Endothelial cell of hepatic sinusoid (primary cell): ENCODE results near the gene RBP4.

Experiments used
- in situ Hi-C: cut with HindIII; loops from 2 replicates; pipeline ENCODE4 v1.10.0; 2017; ENCODE audit warnings: low sequenced_read_pairs

The RBP4 gene

DNA sequence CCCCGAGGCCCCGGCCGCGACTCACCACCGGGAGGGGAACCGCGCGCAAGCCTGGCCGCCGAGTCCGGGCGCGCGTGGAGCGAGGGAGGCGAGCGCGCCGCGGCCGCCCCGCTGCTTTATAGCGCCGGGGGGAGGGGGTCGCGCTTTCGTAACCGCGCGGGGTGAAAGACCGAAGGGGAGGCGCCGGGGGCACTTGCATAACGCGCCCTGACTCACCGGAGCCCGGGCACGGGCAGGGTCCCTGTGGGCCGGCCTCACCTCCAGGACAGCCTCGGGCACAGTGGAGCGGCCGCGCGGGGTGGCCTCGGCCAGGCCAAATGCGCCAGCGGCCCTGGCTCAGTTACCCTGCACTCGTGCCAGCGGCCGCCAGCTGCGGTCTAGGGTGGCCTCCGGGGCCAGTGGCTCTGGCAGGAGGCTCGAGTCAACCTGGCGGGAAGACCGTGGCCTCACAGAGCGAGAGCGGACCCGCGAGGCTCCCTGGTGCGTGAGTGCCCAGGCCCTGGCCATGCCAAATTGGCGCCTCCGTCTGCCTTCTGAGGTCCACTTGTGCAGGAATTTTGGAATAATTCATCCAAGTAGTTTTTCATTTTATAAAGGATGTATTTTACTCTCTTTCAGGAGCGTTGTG lies at the start of gene RBP4:
Gene RBP4 (minus strand): TSS at position 90 of the 628 bp plus-strand sequence. CDS start 207 bp downstream, outside the sequence.
- in situ Hi-C loops = no loop called here

DNA sequence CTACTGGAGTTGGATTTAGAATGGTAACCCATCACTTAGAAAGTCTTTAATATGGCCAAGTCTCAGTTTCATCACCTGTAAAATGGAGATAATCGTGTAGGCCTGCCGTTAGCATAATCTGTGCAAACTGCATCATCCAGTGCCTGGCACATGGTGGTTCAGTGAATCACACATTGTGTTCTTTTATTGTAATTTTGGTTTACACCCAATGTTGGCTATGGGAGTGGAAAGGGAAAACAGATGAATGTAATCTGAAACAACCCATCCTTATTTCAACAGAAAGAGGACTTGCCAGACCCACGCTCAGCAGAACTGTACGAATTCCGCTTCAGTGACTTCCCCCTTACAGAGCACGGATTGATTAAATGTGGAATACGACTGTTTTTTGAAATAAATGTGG lies 38.8 kb upstream of the RBP4 start:
- in situ Hi-C loops = no loop called here

DNA sequence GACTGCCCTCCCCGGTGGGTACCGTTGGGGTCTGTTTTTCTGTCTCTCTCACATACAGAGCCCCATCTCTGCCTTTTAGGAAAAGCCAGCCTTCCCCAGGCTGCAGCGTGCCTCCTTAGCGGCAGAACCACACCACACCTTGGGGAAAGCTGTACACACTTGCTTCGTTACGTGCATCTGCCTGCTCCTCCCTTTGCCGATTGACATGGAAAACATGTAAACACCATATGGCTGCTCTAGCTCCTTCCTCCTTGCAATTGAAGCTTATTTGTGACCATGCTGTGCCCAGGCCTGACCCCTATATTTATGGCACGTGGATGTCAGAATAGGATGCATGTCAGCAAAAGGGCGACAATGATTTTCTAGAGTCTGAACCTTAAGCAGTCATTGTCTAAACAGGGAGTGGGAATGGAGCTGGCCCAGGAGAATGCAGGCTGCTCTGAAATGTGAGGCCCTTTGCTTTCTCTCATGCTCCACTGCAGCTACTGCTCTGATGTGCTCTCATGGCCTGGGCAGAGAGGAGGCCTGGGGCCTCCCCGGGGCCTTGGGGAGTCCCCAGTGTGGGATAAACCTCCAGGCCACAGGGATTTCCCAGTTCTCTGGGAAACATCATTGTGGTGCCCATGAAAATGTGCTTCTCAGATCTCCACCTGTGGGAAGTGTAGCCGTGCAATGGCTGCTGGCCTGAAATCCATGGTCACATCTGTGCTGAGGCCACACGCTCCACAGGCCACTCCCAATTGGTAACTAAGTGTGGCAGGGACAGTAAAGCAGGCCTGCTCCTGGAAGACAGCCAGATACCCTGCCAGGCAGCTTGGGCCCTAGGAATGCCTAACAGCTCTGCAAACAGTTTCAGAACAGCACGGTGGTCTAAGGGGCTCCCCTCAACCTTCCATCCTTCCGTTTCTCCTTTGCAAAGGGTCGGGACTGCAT lies 29.9 kb upstream of the RBP4 start:
- in situ Hi-C loops = loop anchor here (5.0 kb wide), 1 partner anchor 34 kb away; no protein-coding TSS in a partner anchor

DNA sequence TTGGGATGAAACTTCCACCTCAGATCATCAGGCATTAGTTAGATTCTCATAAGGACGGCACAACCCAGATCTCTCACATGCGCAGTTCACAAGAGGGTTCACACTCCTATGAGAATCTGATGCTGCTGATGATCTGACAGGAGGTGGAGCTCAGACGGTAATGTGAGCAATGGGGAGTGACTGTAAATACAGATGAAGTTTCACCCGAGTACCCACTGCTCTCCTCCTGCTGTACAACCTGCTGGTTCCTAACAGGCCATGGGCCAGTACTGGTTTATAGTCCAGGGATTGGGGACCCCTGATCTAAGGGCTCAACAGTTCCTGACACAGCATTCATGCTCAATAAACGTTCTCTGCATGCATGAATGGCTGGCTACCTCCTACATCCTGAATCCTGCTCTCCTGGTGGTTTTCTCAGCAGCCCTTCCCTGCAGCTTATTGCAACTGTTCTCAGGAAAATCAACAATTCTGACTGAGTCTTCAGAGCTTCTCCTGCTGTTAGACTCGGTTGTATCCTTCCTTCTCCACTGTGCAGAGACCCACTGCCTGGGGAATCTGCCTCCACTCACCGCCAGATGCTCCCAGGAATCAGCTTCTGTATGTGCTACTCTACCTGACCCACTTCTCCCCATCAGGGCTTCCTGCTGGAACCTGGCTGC lies 28.7 kb upstream of the RBP4 start:
- in situ Hi-C loops = loop anchor here (5.0 kb wide), 3 partner anchors 32 to 57 kb away; no protein-coding TSS in a partner anchor

DNA sequence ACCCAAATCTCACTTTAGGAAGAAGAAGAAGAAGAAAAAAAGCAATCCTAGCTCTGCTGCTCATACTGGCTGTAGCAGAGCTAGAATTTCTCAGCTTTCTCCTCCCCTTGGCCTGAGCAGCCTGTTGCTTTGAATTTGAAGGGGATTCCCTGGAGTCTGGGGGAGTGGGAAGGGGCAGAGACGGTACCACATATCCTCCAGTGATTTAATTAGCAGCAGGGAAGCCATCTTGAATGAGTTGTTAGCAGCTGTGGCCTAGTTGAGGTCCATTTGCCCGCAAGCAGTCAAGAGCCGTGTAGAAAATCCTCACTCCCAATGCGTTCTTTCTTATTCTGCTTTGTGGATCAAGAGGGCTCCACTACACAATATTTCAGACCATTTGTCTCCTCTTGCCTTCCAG lies 27.8 kb upstream of the RBP4 start:
- in situ Hi-C loops = loop anchor here (5.0 kb wide), 2 partner anchors 33 to 57 kb away; no protein-coding TSS in a partner anchor

DNA sequence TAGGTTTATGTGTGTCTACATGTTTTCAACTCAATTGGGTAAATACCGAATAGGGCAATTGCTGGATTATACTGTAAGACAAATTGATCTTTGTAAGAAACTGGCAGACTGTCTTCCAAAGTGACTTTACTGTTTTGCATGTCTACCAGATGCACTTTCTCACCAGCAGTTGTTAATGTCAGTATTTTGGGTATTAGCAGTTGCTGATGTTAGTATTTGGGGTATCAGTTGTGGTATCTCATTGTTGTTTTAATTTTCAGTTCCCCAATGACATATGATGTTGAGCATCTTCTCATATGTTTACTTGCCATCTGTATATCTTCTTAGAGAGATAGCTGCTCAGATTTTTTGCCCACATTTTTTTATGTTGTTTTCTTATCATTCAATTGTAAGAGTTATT lies 21.9 kb upstream of the RBP4 start:
- in situ Hi-C loops = no loop called here

DNA sequence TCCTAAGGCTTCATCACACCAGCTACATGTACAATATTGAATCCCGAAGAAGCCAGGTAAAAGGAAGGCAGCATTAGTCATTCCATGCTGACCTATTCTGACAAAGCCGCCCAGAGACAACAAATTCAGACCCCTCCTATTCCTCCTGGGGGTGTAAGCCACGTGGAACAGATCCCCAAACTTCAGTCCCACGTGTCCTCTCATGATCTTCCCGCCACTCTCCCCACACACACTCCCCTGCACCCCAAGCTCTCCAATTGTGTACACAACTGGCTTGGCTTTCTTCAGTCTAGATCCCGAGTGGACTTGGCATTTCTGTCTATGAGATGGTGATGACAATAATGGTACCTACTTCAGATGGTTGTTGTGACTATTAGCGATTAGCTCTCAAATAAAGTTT lies 19.9 kb upstream of the RBP4 start:
- in situ Hi-C loops = no loop called here

DNA sequence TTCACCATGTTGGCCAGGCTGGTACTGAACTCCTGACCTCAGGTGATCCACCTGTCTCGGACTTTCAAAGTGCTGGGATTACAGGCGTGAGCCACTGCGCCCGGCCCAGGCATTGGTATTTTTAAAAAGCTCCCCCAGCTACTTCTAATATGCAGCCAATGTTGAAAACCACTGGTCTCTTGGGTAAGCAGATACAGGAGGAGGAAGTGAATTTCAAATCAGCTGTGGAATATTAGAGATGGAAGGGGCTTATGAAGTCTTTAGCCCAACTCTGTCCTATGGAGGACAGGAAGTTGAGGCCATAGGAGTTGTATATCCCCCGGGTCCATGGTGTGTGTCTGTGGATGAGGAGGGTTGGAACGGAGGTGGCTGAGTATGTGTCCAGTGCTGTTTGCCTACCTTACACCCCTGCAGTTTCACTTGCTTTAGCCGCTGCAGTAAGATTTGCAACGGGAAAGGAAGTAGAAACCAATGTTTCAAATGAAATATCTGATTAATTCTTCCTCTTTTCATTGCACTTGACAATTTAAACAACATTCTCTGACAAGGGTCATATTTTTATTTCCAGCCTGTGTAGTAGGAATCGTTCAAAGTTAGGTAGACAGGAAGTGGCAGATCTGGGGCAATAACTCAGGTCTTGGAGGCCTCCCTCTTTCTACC lies 14.7 kb upstream of the RBP4 start:
- in situ Hi-C loops = no loop called here

DNA sequence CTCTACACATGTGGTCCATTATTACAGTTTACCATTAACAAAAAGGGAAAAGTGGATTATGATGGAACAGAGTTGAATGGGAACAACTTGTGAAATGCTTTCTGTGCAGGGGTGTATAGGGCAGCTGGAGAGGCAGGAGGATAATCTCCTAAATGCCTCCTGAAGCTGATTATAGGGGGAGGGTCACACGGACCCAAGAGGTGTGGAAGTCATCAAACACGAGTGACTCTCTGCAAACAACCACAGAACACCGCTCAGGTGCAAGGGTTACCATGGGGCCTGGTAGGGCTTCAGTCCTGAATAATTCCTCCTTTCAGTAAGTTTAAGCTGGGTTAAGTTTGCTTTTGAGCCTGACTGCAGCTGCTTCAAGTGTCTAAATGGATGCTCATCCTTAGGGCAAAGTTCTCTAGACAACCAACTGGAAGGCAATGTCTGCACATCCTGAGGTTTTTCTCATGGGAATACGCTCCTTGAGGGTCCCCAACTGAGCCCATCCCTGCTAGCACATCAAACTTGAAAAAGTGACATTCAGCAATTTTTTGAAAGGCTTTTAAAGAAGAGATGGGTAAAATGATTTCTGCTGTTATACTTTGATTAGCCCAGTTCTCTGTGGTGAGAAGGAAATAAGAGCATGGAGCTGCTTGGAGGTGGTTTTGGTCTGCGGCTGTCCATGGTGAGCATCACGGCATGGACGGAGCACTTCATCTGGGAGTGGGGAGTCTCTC lies 13.2 kb upstream of the RBP4 start:
- in situ Hi-C loops = no loop called here

DNA sequence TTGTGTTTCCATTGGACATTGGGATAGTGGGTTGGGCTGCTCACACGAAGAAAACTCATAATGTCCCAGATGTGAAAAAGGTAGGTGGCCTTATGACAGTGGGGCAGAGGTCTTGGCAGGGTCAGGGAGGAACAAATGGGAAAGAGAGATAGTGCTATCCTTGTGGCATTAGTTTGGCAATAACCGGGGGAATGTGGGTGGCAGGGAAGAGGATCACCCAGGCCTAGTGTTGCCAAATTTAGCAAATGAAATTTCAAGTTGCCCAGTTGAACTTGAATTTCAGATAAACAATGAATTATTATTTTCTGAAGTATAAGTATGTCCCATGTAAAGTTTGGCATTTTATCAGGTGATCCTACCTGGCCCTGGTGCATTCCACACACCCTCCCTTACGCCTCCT lies 12.1 kb upstream of the RBP4 start:
- in situ Hi-C loops = no loop called here

DNA sequence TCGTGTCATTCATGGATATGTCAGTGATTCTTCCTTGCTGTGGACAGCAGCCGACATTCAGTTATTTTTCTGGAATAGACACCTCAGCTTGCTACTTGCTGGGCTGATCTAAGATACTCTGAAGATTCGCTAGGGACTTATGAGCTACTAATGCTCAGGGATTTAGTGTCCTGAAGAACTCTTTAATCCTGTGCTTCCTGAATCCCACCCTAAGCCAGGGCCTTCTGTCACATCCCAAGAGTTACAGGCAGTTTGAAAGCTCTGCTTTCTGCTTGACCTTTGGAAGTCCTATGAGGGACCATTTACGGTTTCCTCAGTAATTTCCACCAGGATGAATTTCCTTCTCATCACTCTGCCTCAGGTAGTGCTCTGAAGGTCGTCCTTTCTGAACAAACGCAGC lies 11.3 kb upstream of the RBP4 start, which contains the start of gene PDE6C:
Gene PDE6C (plus strand): TSS at position 227 of the 400 bp plus-strand sequence. CDS start 189 bp downstream, outside the sequence.
- in situ Hi-C loops = no loop called here

DNA sequence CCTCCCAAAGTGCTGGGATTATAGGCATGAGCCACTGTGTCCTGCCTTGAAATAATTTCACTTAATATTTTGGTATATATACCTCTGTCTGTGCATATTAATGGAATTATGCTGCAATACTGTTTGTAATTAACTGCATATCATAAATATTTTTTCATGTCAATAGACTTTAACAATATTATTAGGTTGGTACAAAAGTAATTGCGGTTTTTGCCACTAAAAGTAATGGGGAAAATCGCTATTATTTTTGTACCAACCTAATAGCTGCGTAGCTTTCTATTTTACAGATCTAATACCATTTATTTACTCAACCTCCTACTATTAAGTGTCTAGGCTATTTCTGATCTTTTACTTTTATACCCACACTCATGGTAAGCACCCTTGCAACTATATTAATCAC lies 7.4 kb upstream of the RBP4 start:
- in situ Hi-C loops = no loop called here

DNA sequence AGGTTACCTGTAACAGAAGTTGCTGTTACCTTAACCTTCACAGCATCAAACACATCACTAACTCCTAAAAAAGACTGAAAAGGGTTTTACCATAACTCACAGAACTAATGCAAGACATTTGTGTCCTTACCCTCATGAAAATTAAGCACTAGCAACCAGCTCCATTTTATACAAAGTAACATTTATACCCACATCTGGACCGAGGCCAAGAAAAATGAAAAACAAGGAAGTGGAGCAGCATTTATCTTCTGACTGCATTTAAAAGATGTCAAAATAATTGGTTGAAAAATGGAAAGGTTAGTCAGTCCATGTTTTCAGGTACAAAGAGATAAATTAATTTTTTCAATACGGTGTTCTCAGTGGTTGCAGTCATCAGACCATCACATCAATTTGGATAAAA lies 3.1 kb upstream of the RBP4 start:
- in situ Hi-C loops = no loop called here

DNA sequence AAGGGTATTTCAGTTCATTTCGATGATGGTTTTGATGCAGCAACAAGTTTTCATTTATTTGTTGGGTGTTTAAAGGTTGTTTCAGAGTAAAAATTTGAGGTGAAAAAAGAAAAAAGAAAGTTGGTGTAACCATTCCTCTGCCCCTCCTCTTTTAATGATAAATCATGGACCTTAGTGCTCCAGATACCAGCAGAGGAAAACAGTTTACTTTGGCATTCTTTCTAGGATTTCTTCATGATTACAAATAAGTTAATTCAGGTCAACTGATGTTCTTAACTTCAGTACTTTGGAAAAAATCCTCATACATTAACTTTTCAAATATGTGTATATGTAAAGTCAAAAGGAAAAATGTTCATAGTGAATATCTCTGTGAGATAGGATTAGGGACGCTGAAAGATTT lies 2.0 kb upstream of the RBP4 start:
- in situ Hi-C loops = no loop called here

DNA sequence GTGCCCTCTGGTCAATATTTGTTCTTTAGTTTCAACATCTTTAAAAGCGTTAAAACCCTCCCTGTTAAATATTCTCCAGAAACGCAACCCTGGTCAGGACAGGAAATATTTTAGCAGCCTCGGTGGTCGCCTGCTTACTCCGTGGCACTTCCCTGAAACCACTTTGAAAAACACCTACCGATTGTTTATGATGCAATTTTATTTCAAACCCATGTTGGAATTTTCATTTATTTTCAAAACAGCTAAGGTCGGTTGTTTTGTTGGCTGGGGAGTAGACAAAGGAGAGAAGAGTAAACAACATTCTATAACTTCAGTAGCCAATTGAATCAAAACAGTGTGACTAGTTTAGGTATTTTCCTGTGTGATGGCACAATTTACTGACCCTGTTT lies 733 bp upstream of the RBP4 start:
- in situ Hi-C loops = no loop called here

DNA sequence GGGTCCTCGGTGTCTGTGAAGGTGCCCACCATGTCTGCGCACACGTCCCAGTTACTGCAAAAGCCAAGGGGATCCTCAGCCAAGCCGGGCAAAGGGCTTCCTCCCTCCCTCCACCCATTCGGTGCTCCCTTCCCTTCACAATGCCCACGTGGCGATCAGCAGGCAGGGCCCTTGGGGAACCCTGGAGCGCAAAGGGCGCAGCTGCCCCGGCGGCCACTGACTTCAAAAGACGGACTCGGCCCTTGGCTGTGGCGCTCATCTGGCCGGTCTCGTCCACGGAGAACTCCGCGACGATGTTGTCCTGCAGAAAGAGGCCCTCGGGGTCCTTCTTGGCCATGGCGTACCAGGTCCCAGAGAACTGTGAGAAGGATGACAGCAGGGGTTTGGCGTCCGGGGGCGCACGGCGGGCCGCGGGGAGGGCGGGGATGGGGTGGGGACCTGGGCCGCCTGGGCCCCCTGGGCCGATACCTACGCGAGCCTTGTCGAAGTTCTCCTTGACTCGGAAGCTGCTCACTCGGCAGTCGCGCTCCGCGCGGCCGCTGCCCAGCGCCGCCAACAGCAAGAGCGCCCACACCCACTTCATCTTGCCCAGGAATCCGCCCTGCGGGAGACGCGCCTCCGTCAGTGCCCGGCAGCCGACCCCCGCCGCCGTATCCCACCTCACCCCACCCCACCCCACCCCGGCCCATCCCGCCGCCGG lies 439 bp downstream of the RBP4 start:
- in situ Hi-C loops = no loop called here

DNA sequence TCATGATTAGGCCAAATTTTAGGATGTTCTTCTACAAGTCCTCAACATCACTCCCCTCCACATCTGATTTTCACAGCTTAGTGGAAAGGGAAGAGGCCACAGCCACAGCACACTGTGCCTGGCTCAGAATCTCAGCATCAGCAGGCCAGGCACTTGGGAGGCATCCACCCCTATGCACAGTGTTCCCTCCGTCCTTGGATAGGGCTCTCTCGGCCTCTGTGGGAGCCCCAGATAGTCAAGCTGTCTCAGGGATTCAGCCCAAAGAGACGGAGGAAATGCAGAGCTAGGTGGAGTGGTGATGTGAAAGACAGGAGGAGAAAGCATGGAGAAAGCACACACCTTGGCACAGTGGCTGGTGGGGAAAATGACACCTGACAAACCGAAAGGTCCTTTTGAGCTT lies 1.3 kb downstream of the RBP4 start:
- in situ Hi-C loops = loop anchor here (5.0 kb wide), 1 partner anchor 33 kb away; no protein-coding TSS in a partner anchor

DNA sequence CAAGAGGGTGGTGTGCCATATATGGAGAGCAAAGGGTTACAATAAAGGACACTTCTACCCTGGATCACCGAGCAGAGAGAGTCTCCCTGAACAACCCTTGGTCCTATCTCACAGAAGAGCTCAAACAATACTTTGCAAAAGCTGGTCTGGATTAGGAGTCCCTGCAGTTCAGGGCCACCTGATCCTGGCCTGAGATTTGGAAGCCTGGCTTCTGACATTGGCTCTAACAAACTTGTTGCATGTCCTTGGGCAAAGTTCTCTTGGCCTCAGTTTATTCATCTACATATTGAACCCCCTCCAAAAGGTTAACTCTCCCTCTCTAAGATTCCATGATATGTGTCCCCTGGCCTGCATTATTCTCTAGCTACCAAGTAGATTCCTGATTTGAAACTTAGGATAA lies 1.7 kb downstream of the RBP4 start:
- in situ Hi-C loops = loop anchor here (5.0 kb wide), 1 partner anchor 33 kb away; no protein-coding TSS in a partner anchor

DNA sequence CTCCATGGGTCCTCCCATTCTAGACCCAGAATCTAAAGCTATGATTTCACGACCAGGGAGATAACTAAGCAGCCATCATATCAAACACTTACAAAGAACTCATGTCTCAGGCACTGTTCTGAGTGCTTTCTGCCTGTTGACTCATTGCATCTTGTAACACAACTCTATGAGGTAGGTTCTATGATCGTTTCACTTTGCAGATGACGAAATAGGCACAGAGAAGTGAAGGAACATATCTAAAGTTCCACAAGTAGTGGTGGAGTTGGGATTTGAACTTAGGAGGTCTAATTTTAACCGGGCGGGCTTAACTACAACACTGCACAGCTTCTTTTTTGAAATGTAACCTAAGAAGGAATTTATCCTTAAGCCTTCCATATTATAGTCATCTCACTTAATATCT lies 2.9 kb downstream of the RBP4 start:
- in situ Hi-C loops = loop anchor here (5.0 kb wide), 1 partner anchor 34 kb away; no protein-coding TSS in a partner anchor
